Lower leg skin (tissue), 4 donors: Measurements from ENCODE around the gene SPATA3. TPM values are rescaled to one million over a fixed set of nuclear protein-coding genes. Genes with fewer than 3 reads are reported as not detected.
A peak's percentile ranks its signal among the peaks of the same experiment; 100 is the strongest.

ENCODE experiments used
- DNase-seq, 2 donors: peaks; one replicate each; pipeline ENCODE4 v3.0.0-alpha.2; 2019; ENCODE audit warnings: low spot score in 2 of 2
- H3K4me3 ChIP-seq: fragments of 200-600 bp; sonication (generic); 2 replicates; pipeline ENCODE4 v1.5.1; 2017; ENCODE audit warnings: mild to moderate bottlenecking, low read depth; ENCODE audit not compliant: poor library complexity, severe bottlenecking
- CTCF ChIP-seq, 3 donors: fragments of 450-650 bp; IDR thresholded peaks; one replicate each; pipeline ENCODE4 v1.5.1; 2016; ENCODE audit warnings: antibody characterized with exemption in 3 of 3, mild to moderate bottlenecking in 3 of 3, moderate library complexity in 2 of 3
- POLR2A ChIP-seq, 2 donors: fragments of 450-650 bp; IDR thresholded peaks; one replicate each; pipeline ENCODE4 v1.6.1; 2016 to 2017; ENCODE audit warnings: antibody characterized with exemption in 2 of 2, mild to moderate bottlenecking in 1 of 2, moderate library complexity in 1 of 2
- WGBS, 2 donors: methylation state at CpG; one replicate each; pipeline ENCODE4 v1.1.5; 2018; 5-methylcytosine and 5-hydroxymethylcytosine counted together
- intact Hi-C: fragments of 100-400 bp; cut with DNase I; formaldehyde crosslinking; loops from one replicate; pipeline ENCODE4 v1.15.0; 2023; ENCODE audit warnings: low total_unique reads
- total RNA-seq, 4 donors: library from RNA; depleted of rRNA; stranded (reverse); fragments of >200 nt; gene quantifications; one replicate each; pipeline ENCODE4 v1.1.0, GENCODE V29; 2016

The SPATA3 gene
- total RNA-seq, 4 donors from 2014 or later: 0.25 TPM; not detected in 3

GRCh38 chr2:231029563-231029962 is 33.6 kb downstream of the SPATA3 start:
- 81 to 89% methylated on average over 9 of the region's 9 CpGs for WGBS, 2 donors
- H3K4me3 ChIP-seq: no peak overlapping the region
- intact Hi-C loops: no loop called here
- TF ChIP-seq POLR2A (IDR thresholded peaks at IDR 0.05) (no peak), CTCF (IDR thresholded peaks at IDR 0.05) (no peak)
- no peak for DNase-seq

GRCh38 chr2:231030725-231031124 is 34.8 kb downstream of the SPATA3 start:
- WGBS, 2 donors: 77 to 84% methylated on average over 3 of the region's 3 CpGs
- intact Hi-C loops: no loop called here
- TF ChIP-seq POLR2A (IDR thresholded peaks at IDR 0.05) (no peak), CTCF (IDR thresholded peaks at IDR 0.05) (no peak)
- H3K4me3 ChIP-seq: no peak overlapping the region
- DNase-seq: no peak

GRCh38 chr2:231032575-231033140 is 36.7 kb downstream of the SPATA3 start:
- WGBS, 2 donors: 79 to 83% methylated on average over 3 to 4 of the region's 5 CpGs
- intact Hi-C loops: no loop called here
- no peak for DNase-seq
- no peak for TF ChIP-seq POLR2A (IDR thresholded peaks at IDR 0.05)
- no peak overlapping the region for H3K4me3 ChIP-seq

- TF ChIP-seq POLR2A (IDR thresholded peaks at IDR 0.05) (no peak), CTCF (IDR thresholded peaks at IDR 0.05) (no peak)
- H3K4me3 ChIP-seq: no peak overlapping the region
- 57 to 66% methylated on average over 11 of the region's 11 CpGs for WGBS, 2 donors
Observed at GRCh38 chr2:231033147-231034132, 37.5 kb downstream of the SPATA3 start.

GRCh38 chr2:231034291-231034882 is 38.5 kb downstream of the SPATA3 start:
- TF ChIP-seq CTCF (IDR thresholded peaks at IDR 0.05): no peak
- TF ChIP-seq POLR2A (IDR thresholded peaks at IDR 0.05): no peak
- H3K4me3 ChIP-seq: no peak overlapping the region
- WGBS, 2 donors: 34 to 45% methylated on average over 4 of the region's 4 CpGs
- DNase-seq: no peak
- intact Hi-C loops: no loop called here

More at GRCh38 chr2:231033147-231034132, 37.5 kb downstream of the SPATA3 start:
- intact Hi-C loops: no loop called here
- DNase-seq: no peak

- intact Hi-C loops: no loop called here
- peak in 1 of 2 donors; percentile 56 for DNase-seq
- WGBS, 2 donors: 64 to 78% methylated on average over 4 of the region's 4 CpGs
- no peak for TF ChIP-seq CTCF (IDR thresholded peaks at IDR 0.05)
- H3K4me3 ChIP-seq: no peak overlapping the region
Observed at GRCh38 chr2:231036131-231036530, 40.2 kb downstream of the SPATA3 start.
